Islet precursor cell (in vitro differentiated cells): ENCODE results near the gene SDHAF4.
"Not testable (repeated sequence)": the region's sequence is repeated elsewhere in the genome, so short reads cannot be mapped to it uniquely, and the experiment has no call there.

ENCODE experiments used
- DNase-seq: peaks from one replicate; pipeline ENCODE4 v3.0.0-alpha.2; 2018

Gene SDHAF4

GRCh38 chr6:70566751-70567382, at the start of gene SDHAF4:
SDHAF4 (plus strand) TSS chr6:70566930; CDS start chr6:70566941, 11 bp downstream.
- peak; percentile 96 for DNase-seq

DNA sequence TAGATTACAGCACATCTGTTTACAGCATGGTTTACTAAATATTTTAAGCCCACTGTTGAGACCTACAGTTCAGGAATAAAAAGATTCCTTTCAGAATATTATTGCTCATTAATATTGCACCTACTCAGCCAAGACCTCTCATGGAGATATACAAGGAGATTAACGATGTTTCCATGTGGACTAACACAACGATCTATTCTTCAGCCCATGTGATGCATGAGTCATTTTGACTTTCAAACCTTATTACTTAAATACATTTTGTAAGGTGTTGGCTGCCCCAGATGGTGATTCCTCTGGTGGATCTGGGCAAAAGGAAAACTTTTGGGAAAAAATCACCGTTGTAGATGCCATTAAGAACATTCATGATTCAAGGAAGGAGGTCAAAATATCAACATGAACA, 48.0 kb upstream of the SDHAF4 start:
- no peak for DNase-seq

DNA sequence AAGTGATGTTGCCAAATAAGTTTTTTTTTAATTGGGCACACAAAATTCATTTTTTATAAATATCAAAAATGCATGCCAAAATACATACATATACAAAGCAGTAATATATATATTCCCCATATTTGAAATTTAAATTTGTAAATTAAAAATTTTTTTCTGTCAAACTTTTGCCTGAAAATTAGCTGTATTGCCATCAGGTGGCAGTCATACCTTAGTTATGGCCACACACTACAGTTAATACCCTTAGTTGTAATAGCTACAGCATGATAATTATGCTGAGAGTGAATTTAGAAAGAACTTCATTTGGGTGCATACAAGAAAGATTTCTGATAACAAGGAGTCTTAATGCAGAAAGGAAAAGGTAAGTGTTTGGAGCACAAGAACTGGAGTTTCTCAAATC, 46.2 kb upstream of the SDHAF4 start:
- no peak for DNase-seq

DNA sequence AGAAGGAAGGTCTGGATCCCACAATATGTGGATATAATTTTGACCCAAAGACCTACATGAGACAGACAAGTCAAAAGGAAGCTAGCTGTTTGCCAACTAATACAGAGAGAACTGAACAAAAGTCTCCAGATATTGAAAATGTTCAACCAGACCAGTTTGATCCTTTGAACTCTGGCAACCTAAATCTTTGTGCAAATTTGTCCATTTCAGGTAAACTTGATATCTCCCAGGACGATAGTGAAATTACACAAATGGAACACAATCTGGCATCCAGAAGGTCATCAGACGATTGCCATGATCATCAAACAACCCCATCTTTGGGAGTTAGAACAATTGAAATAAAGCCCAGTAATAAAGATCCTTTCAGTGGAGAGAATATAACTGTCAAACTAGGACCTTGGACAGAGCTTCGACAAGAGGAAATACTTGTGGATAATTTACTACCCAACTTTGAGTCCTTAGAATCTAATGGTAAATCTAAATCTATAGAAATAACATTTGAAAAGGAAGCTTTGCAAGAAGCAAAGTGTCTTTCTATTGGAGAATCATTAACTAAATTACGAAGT, 41.9 kb upstream of the SDHAF4 start:
- DNase-seq: no peak

DNA sequence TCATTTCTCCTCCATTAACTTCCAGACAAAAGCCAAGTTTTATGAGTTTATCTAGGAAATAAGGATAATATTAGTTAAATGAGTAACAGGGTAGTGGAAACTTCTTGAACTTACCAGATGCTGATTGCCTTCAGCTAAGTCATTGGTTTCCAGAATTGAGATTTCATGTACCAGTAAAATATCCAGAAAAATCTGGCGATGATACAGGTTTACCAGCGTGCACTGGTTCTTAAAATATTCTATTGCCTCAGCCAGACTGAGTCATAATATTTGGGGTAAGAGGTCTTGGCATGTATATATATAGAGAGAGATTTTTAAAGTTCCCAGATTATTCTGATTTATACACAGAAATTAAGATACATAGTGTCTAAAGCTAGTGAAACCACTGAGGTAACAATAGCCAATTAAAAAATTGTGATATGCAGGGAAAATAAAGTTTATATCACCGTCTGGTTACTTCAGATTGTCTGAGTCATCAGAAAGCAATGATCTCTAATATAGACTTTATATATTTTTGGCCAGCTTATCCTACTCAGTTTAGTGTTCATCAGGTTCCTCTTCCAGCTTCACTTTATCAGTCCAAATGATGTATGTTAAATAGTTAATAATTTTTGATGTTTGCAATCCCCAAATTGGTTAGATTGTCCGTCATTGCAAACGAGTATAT, 39.5 kb upstream of the SDHAF4 start:
- no peak for DNase-seq

GRCh38 chr6:70530023-70530422, 36.7 kb upstream of the SDHAF4 start:
- no peak for DNase-seq

DNA sequence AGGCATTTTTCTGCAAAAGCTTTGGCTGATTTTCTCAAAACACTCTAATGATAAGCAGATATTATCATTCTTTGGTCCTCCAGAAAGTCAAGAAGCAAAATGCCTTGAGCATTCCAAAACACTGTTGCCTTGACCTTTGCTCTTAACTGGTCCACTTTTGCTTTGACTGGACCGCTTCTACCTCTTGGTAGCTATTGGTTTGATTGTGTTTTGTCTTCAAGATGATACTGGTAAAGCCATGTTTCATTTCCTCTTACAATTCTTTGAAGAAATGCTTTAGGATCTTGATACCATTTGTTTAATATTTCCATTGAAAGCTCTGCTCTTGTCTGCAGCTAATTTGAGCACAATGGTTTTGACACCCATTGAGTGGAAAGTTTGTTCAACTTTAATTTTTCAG, 35.6 kb upstream of the SDHAF4 start:
- no peak for DNase-seq

GRCh38 chr6:70537266-70537665, 29.5 kb upstream of the SDHAF4 start:
- no peak for DNase-seq

DNA sequence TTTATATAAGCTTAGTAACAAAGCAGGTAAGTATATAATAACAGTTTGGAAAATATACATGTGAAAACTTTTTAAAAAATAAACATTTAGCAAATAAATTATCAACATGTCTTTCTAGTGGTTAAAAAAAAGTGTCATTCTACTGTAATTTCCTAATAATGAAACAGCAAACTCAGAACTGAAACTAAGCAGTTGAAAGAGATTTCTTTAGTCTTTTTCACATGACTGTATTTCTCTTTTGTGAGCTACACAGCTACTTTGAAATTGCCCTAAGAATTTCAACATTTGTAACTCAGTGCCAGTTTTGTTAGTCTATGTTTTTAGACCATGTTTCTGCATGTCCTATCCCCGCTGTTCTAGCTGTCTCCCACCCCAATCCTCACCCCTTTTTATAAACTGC, 28.4 kb upstream of the SDHAF4 start:
- DNase-seq: no peak

DNA sequence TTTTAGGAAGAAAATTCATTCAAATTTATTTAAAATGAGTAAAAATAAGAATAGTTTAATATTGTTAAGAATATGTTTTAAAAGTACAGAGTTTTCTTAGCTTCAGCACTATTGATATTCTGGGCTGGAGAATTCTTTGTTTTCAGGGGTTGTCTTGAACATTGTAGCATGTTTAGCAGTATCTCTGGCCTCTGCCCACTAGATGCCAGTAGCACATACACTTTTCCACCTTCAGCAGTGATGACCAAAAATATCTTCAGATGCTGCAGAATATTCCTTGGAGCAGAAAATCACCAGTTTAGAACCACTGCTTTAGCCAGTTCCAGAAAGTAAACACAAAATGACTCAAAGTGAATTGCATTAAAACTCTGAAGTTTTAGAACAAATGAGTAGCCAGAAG, 19.4 kb upstream of the SDHAF4 start:
- DNase-seq: no peak

GRCh38 chr6:70547905-70548304, 18.8 kb upstream of the SDHAF4 start:
- no peak for DNase-seq

GRCh38 chr6:70549327-70549726, 17.4 kb upstream of the SDHAF4 start:
- no peak for DNase-seq

DNA sequence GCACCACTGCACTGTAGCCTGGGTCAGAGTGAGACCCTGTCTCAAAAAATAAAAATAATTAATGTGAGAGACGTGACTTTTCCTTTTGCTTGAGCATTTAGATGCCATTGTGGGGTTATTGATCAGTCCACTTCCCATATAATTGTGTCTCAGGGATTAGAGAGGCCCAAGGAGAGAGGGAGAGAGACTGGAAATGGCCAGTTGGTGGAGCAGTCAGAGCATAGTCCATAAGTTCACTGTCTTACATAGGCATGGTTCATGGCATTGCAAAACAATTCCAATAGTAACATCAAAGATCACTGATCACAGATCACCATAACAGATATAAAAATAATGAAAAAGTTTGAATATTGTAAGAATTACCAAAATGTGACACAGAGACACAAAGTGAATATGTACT, 15.2 kb upstream of the SDHAF4 start:
- no peak for DNase-seq

GRCh38 chr6:70552286-70552940, 14.3 kb upstream of the SDHAF4 start:
- not testable (repeated sequence) for DNase-seq

DNA sequence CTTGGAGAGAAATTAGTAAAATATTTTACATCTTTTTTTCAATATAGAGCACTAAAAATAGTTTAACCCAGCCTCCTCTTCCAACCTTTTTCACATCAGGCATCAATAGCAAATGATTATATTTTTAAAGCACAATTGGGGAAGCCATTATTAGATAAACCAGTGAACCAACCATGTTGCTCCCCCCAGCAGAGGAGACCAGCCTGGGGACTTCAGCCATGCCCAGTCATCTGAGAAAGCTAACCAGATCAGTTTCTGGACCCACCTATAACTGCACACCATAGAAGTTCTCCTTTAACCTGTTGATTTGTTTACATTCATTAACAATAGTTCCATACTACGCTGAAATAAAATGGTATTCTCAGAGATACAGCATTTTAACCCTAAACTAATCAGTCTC, 13.8 kb upstream of the SDHAF4 start:
- DNase-seq: no peak

DNA sequence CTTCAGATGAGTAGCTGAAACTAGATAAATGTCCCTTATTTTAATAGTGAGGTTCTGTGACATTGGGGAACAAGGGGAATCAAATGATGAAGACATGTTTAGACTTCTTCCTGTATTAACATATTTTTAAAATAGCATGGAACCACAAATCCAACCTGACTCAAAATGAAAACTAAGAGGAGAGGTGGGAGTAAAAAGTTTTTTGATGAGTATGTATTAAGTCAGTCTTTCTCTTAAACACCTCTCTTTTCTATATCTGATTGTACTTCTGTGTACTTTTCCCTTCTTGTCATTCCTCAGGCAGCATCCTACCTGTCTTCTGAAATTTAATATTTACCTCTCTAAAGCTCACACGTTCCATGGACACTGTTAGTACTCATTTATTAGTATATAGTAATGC, 8.7 kb upstream of the SDHAF4 start:
- DNase-seq: no peak

GRCh38 chr6:70562401-70562800, 4.3 kb upstream of the SDHAF4 start:
- not testable (repeated sequence) for DNase-seq

- DNase-seq: no peak
These were observed 3.2 kb upstream of the SDHAF4 start for GRCh38 chr6:70563530-70563929.

- DNase-seq: no peak
These were observed 7.9 kb downstream of the SDHAF4 start for GRCh38 chr6:70574643-70575042.

GRCh38 chr6:70575899-70576495, 9.3 kb downstream of the SDHAF4 start:
- DNase-seq: no peak

DNA sequence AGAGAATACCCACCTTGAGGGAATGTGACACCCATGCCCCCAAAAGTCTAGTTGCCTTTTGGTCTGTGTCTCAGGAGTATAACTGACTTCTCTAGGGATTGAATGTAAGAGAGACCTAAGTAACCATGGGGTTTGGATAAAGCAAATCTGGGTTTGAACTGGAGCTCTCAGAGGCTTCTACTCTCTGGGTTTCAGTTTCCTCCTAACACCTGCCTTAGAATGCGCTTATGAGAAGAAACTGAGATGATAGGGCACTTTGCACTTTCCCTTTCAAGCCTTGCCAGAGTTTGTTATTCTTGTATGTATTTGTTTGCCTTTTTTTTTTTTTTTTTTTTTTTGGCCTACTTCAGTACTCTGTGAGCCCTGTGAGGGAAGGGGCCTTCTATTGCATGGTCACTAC, 19.4 kb downstream of the SDHAF4 start:
- no peak for DNase-seq

GRCh38 chr6:70590400-70590799, 23.7 kb downstream of the SDHAF4 start:
- no peak for DNase-seq

DNA sequence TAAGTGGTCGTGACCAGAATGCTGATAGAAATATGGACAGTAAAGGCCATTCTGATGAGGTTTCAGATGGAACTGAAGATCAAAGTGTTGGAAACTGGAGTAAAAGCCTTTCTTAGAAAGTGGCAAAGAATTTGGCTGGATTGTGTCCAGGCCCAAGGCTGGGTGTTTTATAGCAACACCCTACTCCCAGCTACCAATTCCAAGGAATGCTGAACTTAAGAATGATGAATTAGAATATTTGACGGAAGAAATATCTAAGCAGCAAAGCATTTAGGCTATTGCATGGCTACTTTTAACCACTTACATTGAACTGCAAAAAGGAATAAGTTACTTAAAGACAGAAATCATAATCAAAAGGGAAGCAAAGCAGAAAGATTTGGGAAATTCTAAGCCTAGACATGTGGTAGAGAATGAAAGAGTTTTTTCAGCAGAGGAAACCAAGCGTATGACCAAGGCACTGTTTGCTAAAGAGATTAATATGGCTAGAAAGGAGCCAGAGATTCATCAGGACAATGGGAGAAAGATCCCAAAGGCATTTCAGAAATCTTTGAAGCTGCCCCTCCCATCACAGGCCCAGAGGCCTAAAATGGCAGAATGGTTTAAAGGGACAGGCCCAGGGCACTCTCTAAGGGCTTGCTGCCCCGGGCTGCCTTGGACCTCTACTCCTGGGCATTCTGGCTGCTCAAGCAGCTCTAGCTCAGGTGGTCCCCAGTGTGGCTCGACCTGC, 25.8 kb downstream of the SDHAF4 start:
- DNase-seq: no peak
